ENCODE data around the gene SEMA4D.

Gene SEMA4D

DNA sequence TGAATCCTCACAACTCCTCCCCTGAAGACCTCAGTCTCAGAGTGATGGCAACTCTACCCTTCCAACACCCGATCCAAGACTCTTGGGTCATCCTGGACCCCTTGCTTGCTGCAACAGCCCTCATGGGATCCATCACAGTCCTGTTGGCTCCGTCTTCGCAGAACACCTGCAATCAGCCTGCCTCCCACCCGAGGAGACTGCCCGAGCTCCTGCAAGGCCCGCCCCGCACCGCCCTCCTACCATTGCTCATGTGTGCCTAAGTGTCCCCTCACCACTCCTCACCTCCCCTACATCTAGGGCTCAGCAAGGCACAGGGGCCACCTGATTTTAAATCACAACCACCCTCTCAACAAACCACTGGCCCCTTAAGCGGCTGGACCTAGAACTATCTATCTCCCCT is 5.3 kb downstream of the SEMA4D start:
- Histone ChIP-seq H3K4me2 (ENCODE audit: low read length) (no peak overlapping the region), H3K27me3 (ENCODE audit: low read depth, low read length) (no peaks in the 10 kb centered on the region), H2AFZ (ENCODE audit: low read depth, low read length) (no peak overlapping the region), H3K79me2 (ENCODE audit: low read length) (peaks cover 40% of the 10 kb centered on the region), H3K36me3 (replicated peaks; ENCODE audit: low read depth, low read length) (no peaks in the 10 kb centered on the region), H3K4me3 (ENCODE audit: low read length) (no peak overlapping the region), H3K9me3 (ENCODE audit: insufficient read depth, low read length) (no peaks in the 10 kb centered on the region), H3K9ac (ENCODE audit: low read length) (no peak overlapping the region), H3K4me1 (ENCODE audit: low read length) (peaks cover 23% of the 10 kb centered on the region), H3K27ac (ENCODE audit: low read length) (no peak overlapping the region), H4K20me1 (ENCODE audit: insufficient read depth, low read length) (peaks cover 13% of the 10 kb centered on the region)
- TF ChIP-seq EZH2phosphoT487 (IDR thresholded peaks at IDR 0.05; ENCODE audit: low read depth) = no peak
- TF ChIP-seq, protein P1, sequence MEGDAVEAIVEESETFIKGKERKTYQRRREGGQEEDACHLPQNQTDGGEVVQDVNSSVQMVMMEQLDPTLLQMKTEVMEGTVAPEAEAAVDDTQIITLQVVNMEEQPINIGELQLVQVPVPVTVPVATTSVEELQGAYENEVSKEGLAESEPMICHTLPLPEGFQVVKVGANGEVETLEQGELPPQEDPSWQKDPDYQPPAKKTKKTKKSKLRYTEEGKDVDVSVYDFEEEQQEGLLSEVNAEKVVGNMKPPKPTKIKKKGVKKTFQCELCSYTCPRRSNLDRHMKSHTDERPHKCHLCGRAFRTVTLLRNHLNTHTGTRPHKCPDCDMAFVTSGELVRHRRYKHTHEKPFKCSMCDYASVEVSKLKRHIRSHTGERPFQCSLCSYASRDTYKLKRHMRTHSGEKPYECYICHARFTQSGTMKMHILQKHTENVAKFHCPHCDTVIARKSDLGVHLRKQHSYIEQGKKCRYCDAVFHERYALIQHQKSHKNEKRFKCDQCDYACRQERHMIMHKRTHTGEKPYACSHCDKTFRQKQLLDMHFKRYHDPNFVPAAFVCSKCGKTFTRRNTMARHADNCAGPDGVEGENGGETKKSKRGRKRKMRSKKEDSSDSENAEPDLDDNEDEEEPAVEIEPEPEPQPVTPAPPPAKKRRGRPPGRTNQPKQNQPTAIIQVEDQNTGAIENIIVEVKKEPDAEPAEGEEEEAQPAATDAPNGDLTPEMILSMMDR (IDR thresholded peaks at IDR 0.05; ENCODE audit: low read depth, low read length) = no peak

DNA sequence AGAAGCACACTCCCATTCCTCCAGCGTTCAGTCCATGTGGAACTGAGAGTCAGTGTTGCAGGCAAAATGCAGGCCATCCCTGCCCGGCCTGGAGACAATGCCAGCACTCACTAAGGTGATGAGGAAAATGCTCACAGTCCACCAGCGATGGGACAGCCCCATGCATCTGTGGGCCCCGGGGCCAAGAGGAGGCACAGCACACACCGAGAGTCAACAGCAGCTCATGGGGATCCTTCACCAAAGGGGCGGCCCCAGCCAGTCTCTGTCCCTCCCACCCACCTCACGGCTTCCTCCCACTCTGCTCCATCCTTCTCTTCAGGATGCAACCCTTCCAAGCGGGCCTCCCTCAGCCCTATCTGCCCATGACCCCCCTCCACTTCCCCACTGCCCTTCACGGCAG is 6.2 kb downstream of the SEMA4D start:
- peaks cover 20% of the 10 kb centered on the region for H3K4me1 ChIP-seq (ENCODE audit: low read length)
- H3K36me3 ChIP-seq (replicated peaks; ENCODE audit: low read depth, low read length) = no peaks in the 10 kb centered on the region
- no peaks in the 10 kb centered on the region for H3K27me3 ChIP-seq (ENCODE audit: low read depth, low read length)
- peaks cover 13% of the 10 kb centered on the region for H4K20me1 ChIP-seq (ENCODE audit: insufficient read depth, low read length)
- H2AFZ ChIP-seq (ENCODE audit: low read depth, low read length) = no peak overlapping the region
- H3K79me2 ChIP-seq (ENCODE audit: low read length) = peaks cover 31% of the 10 kb centered on the region
- no peak overlapping the region for H3K27ac ChIP-seq (ENCODE audit: low read length)
- H3K9me3 ChIP-seq (ENCODE audit: insufficient read depth, low read length) = no peaks in the 10 kb centered on the region
- H3K4me3 ChIP-seq (ENCODE audit: low read length) = no peak overlapping the region
- H3K4me2 ChIP-seq (ENCODE audit: low read length) = no peak overlapping the region
- no peak overlapping the region for H3K9ac ChIP-seq (ENCODE audit: low read length)
- TF ChIP-seq EZH2phosphoT487 (IDR thresholded peaks at IDR 0.05; ENCODE audit: low read depth) = no peak
- TF ChIP-seq, protein P1 (IDR thresholded peaks at IDR 0.05; ENCODE audit: low read depth, low read length) = no peak

DNA sequence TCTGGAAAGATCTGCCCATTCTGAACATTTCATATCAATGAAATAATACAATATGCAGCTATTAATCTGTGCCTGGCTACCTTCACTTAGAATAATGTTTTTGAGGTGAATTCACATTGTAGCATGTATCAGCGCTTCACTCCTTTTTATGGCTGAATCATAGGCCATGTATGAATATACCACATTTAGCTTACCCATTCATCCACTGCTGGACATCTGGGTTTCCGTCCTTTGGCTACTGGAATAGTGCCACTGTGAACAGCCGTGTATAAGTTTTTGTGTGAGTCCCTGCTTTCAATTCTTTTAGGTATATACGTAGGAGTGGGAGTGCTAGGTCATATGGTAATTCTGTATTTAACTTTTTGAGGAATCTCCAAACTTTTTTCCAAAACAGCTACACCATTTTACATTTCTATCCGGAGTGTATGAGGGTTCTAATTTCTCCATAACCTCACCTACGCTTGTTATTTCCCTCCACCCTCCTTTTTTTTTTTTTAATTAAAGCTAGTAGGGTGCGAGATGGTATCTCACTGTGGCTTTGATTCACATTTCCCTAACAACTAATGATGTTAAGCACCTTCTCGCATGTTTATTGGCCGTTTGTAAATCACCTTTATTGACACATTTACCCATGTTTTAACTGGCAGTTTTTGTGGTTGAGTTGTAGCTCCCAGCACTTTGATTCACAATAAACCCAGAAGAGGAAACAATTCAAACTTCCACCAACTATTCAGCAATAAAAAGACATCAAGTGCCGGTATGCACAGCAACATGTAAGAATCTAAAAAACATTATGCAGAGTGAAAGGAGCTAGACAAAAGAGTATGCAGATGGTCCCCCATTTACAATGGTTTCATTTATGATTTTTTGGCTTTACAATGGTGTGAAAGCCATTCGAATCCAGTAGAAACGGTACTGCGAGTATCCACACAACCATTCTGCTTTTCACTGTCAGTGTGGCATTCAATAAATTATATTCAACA is 8.1 kb downstream of the SEMA4D start:
- no peak overlapping the region for H3K4me3 ChIP-seq (ENCODE audit: low read length)

DNA sequence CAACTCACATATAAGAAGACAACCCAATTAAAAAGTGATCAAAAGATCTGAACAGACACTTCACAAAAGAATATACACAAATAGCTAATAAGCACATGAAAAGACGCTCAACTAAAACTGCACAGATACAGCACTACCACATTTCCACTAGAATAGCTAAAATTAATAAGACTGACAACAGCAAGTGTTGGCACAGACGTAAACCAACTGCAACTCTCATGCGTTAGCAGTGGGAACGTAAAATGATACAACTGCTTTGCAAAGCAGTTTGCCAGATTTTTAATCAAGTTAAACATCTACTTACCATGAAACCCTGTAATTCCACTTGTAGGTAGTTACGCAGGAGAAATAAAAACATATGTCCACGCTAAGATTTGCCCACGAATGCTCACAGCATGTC is 9.0 kb downstream of the SEMA4D start:
- Histone ChIP-seq H3K27me3 (ENCODE audit: low read depth, low read length) (no peaks in the 10 kb centered on the region), H3K27ac (ENCODE audit: low read length) (no peak overlapping the region), H3K4me3 (ENCODE audit: low read length) (no peak overlapping the region), H3K79me2 (ENCODE audit: low read length) (peaks cover 32% of the 10 kb centered on the region), H3K4me2 (ENCODE audit: low read length) (no peak overlapping the region), H2AFZ (ENCODE audit: low read depth, low read length) (no peak overlapping the region), H4K20me1 (ENCODE audit: insufficient read depth, low read length) (peaks cover 5% of the 10 kb centered on the region), H3K9ac (ENCODE audit: low read length) (no peak overlapping the region), H3K4me1 (ENCODE audit: low read length) (peaks cover 24% of the 10 kb centered on the region), H3K9me3 (ENCODE audit: insufficient read depth, low read length) (no peaks in the 10 kb centered on the region), H3K36me3 (replicated peaks; ENCODE audit: low read depth, low read length) (peaks cover 6% of the 10 kb centered on the region)
- TF ChIP-seq, protein P1 (IDR thresholded peaks at IDR 0.05; ENCODE audit: low read depth, low read length) = no peak
- TF ChIP-seq EZH2phosphoT487 (IDR thresholded peaks at IDR 0.05; ENCODE audit: low read depth) = no peak

More for the DNA sequence above, 8.1 kb downstream of the SEMA4D start:
- peaks cover 10% of the 10 kb centered on the region for H4K20me1 ChIP-seq (ENCODE audit: insufficient read depth, low read length)
- H3K9ac ChIP-seq (ENCODE audit: low read length) = no peak overlapping the region
- no peaks in the 10 kb centered on the region for H3K9me3 ChIP-seq (ENCODE audit: insufficient read depth, low read length)
- no peak for TF ChIP-seq EZH2phosphoT487 (IDR thresholded peaks at IDR 0.05; ENCODE audit: low read depth)
- TF ChIP-seq, protein P1 (IDR thresholded peaks at IDR 0.05; ENCODE audit: low read depth, low read length) = no peak
- H3K79me2 ChIP-seq (ENCODE audit: low read length) = peaks cover 23% of the 10 kb centered on the region
- H3K4me2 ChIP-seq (ENCODE audit: low read length) = no peak overlapping the region
- H2AFZ ChIP-seq (ENCODE audit: low read depth, low read length) = no peak overlapping the region
- no peak overlapping the region for H3K27ac ChIP-seq (ENCODE audit: low read length)
- peaks cover 6% of the 10 kb centered on the region for H3K36me3 ChIP-seq (replicated peaks; ENCODE audit: low read depth, low read length)
- H3K4me1 ChIP-seq (ENCODE audit: low read length) = peaks cover 17% of the 10 kb centered on the region
- H3K27me3 ChIP-seq (ENCODE audit: low read depth, low read length) = no peaks in the 10 kb centered on the region
